Measurements from ENCODE around the gene ARHGAP42.

The ARHGAP42 gene

GRCh38 chr11:100824041-100824809, 137.1 kb downstream of the ARHGAP42 start:
- CTCF ChIA-PET: no interaction called here
- TF ChIP-seq CTCF (IDR thresholded peaks at IDR 0.05; ENCODE audit: control extremely low read depth, extremely low read depth, low read depth, missing control alignments): no peak
- POLR2A ChIA-PET: no interaction called here
- no peak for DNase-seq (ENCODE audit: extremely low spot score)

GRCh38 chr11:100825626-100826025, 138.5 kb downstream of the ARHGAP42 start:
- ChIA-PET CTCF (no interaction called here), POLR2A (no interaction called here)
- DNase-seq (ENCODE audit: extremely low spot score): no peak
- no peak for TF ChIP-seq CTCF (IDR thresholded peaks at IDR 0.05; ENCODE audit: control extremely low read depth, extremely low read depth, low read depth, missing control alignments)

GRCh38 chr11:100827934-100828661, 141.0 kb downstream of the ARHGAP42 start:
- ChIA-PET CTCF (interaction anchor here (1.3 kb wide), 1 partner anchor 252 kb away, joined by 6 read pairs; no protein-coding TSS in a partner anchor), POLR2A (no interaction called here)
- no peak for DNase-seq (ENCODE audit: extremely low spot score)
- TF ChIP-seq CTCF (IDR thresholded peaks at IDR 0.05; ENCODE audit: control extremely low read depth, extremely low read depth, low read depth, missing control alignments): no peak

GRCh38 chr11:100830274-100830673, 143.2 kb downstream of the ARHGAP42 start:
- ChIA-PET POLR2A (no interaction called here), CTCF (interaction anchor here (1.3 kb wide), 1 partner anchor 10 kb away, joined by 3 read pairs; no protein-coding TSS in a partner anchor)
- no peak for DNase-seq (ENCODE audit: extremely low spot score)
- no peak for TF ChIP-seq CTCF (IDR thresholded peaks at IDR 0.05; ENCODE audit: control extremely low read depth, extremely low read depth, low read depth, missing control alignments)

- TF ChIP-seq CTCF (IDR thresholded peaks at IDR 0.05; ENCODE audit: control extremely low read depth, extremely low read depth, low read depth, missing control alignments): no peak
- ChIA-PET CTCF (no interaction called here), POLR2A (no interaction called here)
- no peak for DNase-seq (ENCODE audit: extremely low spot score)
These were observed 144.1 kb downstream of the ARHGAP42 start for GRCh38 chr11:100830978-100831732.

GRCh38 chr11:100831929-100832494, 144.9 kb downstream of the ARHGAP42 start:
- DNase-seq (ENCODE audit: extremely low spot score): no peak
- ChIA-PET CTCF (no interaction called here), POLR2A (no interaction called here)
- TF ChIP-seq CTCF (IDR thresholded peaks at IDR 0.05; ENCODE audit: control extremely low read depth, extremely low read depth, low read depth, missing control alignments): no peak
